ENCODE results near the gene PTGDS.
A peak's percentile ranks its signal among the peaks of the same experiment; 100 is the strongest.

- no peak for TF ChIP-seq ZBTB33 (IDR thresholded peaks at IDR 0.05)
- peak; percentile 38 for TF ChIP-seq CTCF (IDR thresholded peaks at IDR 0.05; ENCODE audit: low read depth, low read length, missing input control)
- no peak for TF ChIP-seq HNF4G (IDR thresholded peaks at IDR 0.05)
- no peak for TF ChIP-seq ATF3 (IDR thresholded peaks at IDR 0.05)
- no peak for TF ChIP-seq GABPA (IDR thresholded peaks at IDR 0.05 in 1 of 2, conservative IDR thresholded peaks at IDR 0.05 in 1 of 2)
- no peak for TF ChIP-seq YY1 (IDR thresholded peaks at IDR 0.05)
- TF ChIP-seq TAF1 (conservative IDR thresholded peaks at IDR 0.05): no peak
- TF ChIP-seq JUND (IDR thresholded peaks at IDR 0.05): no peak
- no peak for TF ChIP-seq MAX (IDR thresholded peaks at IDR 0.05)
- TF ChIP-seq FOXA1 (IDR thresholded peaks at IDR 0.05): no peak
- no peak for TF ChIP-seq REST (IDR thresholded peaks at IDR 0.05)
Measured at GRCh38 chr9:136947955-136948510, 29.3 kb upstream of the PTGDS start.
